Thyroid gland (tissue), 4 donors: Measurements from ENCODE around the gene CPPED1.

ENCODE experiments used
- CTCF ChIP-seq, 6 experiments: fragments of 200-600 bp in 3 of 6; fragments of 450-650 bp in 3 of 6; sonication (generic) in 3 of 6; IDR thresholded peaks; one replicate each; pipeline ENCODE4 v1.5.1; 2016 to 2019; ENCODE audit warnings: antibody characterized with exemption in 6 of 6, mild to moderate bottlenecking in 2 of 6, inconsistent platforms in 1 of 6, moderate library complexity in 1 of 6
- POLR2A ChIP-seq, 2 donors: fragments of 450-650 bp; IDR thresholded peaks; one replicate each; pipeline ENCODE4 v1.6.1; 2017; ENCODE audit warnings: antibody characterized with exemption in 2 of 2, mild to moderate bottlenecking in 2 of 2, moderate library complexity in 1 of 2

GRCh38 chr16:12700161-12700560, 103.5 kb downstream of the CPPED1 start:
- TF ChIP-seq CTCF (IDR thresholded peaks at IDR 0.05) (no peak), POLR2A (IDR thresholded peaks at IDR 0.05) (no peak)
